HG02970 (cell line): Measurements from ENCODE around the gene CLEC14A.

Source experiments
- ATAC-seq: cut with Tn5 transposase; IDR thresholded peaks from one replicate; pipeline ENCODE4 v1.9.1; 2021; ENCODE audit warnings: mild to moderate bottlenecking, moderate library complexity, moderate number of reproducible peaks; ENCODE audit not compliant: unreplicated experiment, low FRiP score

CLEC14A gene

GRCh38 chr14:38206689-38207376 lies 49.1 kb downstream of the CLEC14A start:
- no peak for ATAC-seq

- ATAC-seq, result no peak
These were observed 49.8 kb downstream of the CLEC14A start for GRCh38 chr14:38205949-38206665.

GRCh38 chr14:38205119-38205813 lies 50.6 kb downstream of the CLEC14A start:
- ATAC-seq, result no peak

- ATAC-seq, result no peak
These were observed 51.2 kb downstream of the CLEC14A start for GRCh38 chr14:38204719-38205115.
